ENCODE data around the gene C14orf39. TPM values are rescaled to one million over a fixed set of nuclear protein-coding genes. Genes with fewer than 3 reads are reported as not detected.

The C14orf39 gene
- total and polyA plus RNA-seq, 2 of the 8 experiments (the other 6 are each of a cell fraction or from before 2014, with no cell fraction given), result 0.18 to 1.2 TPM

- peaks cover 10 to 11% of the 10 kb centered on the region in 2 experiments for H3K9me3 ChIP-seq (ENCODE audit: insufficient read depth in 2 of 2, low read depth in 1 of 2, low read length in 1 of 2)
- TF ChIP-seq TAF7 (optimal IDR thresholded peaks at IDR 0.05; ENCODE audit: borderline replicate concordance, low read depth, low read length) (no peak), CHD1 (IDR thresholded peaks at IDR 0.05; ENCODE audit: low read depth, low read length) (no peak), EZH2 (IDR thresholded peaks at IDR 0.05; ENCODE audit: low read depth, low read length, severe bottlenecking) (no peak), RXRA (IDR thresholded peaks at IDR 0.05; ENCODE audit: insufficient read depth, low read depth, low read length) (no peak), CEBPB (IDR thresholded peaks at IDR 0.05; ENCODE audit: low read depth, low read length) (no peak)
- no peaks in the 10 kb centered on the region for H3K27me3 ChIP-seq (replicated peaks in 1 of 4; ENCODE audit: control insufficient read depth in 3 of 4, extremely low read depth in 1 of 4, insufficient read depth in 3 of 4, low read length in 3 of 4)
- H3K18ac ChIP-seq (ENCODE audit: extremely low read depth, low read length), result no peak overlapping the region
- H4K5ac ChIP-seq (ENCODE audit: insufficient read length, low read depth, low read length), result no peak overlapping the region
- no peak overlapping the region for H3K4me3 ChIP-seq (ENCODE audit: extremely low read depth in 1 of 4, insufficient read depth in 2 of 4, low read depth in 3 of 4, low read length in 4 of 4)
- H4K20me1 ChIP-seq (replicated peaks in 1 of 2; ENCODE audit: control insufficient read depth in 1 of 2, insufficient read depth in 2 of 2, low read length in 2 of 2), result no peaks in the 10 kb centered on the region
- H3K79me2 ChIP-seq (ENCODE audit: control insufficient read depth in 1 of 2, insufficient read depth in 2 of 2, low read length in 2 of 2), result no peaks in the 10 kb centered on the region
- H3K23me2 ChIP-seq (ENCODE audit: low read depth, low read length), result no peaks in the 10 kb centered on the region
- no peak for FAIRE-seq
- H3K56ac ChIP-seq (replicated peaks; ENCODE audit: insufficient read length, low read depth, low read length), result no peak overlapping the region
- no peak for DNase-seq (ENCODE audit: low read depth in 1 of 2, low spot score in 2 of 2)
- ChIA-PET POLR2A (ENCODE audit: partially characterized antibody) (no interaction called here), CTCF (ENCODE audit: partially characterized antibody) (interaction anchor here (0.6 kb wide), 1 partner anchor 1194 kb away, joined by 3 read pairs; no protein-coding TSS in a partner anchor)
- WGBS, 2 experiments (ENCODE audit: extremely low coverage in 1 of 2, insufficient coverage in 1 of 2, insufficient read length in 1 of 2, insufficient replicate concordance in 2 of 2, low coverage in 1 of 2, low lambda C conversion rate in 2 of 2, missing lambda C conversion rate in 1 of 2), result 89% methylated on average over 2 of the region's 2 CpGs; no CpG with 5 or more reads in 1 of the 2 experiments
- H3K36me3 ChIP-seq (ENCODE audit: control insufficient read depth in 2 of 4, insufficient read depth in 4 of 4, low read length in 3 of 4), result no peaks in the 10 kb centered on the region
- no peak overlapping the region for H3K23ac ChIP-seq (ENCODE audit: insufficient read length)
- H2BK20ac ChIP-seq (ENCODE audit: low read length), result no peak overlapping the region
- no peak overlapping the region for H4K91ac ChIP-seq (replicated peaks; ENCODE audit: insufficient read length, low read length)
- H2BK5ac ChIP-seq (ENCODE audit: low read depth, low read length), result no peak overlapping the region
- H3K4me2 ChIP-seq (ENCODE audit: insufficient read depth in 1 of 2, low read depth in 2 of 2, low read length in 2 of 2), result no peak overlapping the region
- H3K4me1 ChIP-seq (replicated peaks in 1 of 4; ENCODE audit: control insufficient read depth in 3 of 4, insufficient read depth in 4 of 4, low read length in 3 of 4), result no peaks in the 10 kb centered on the region
- no peak overlapping the region for H2BK15ac ChIP-seq (ENCODE audit: low read length)
- H2BK12ac ChIP-seq (ENCODE audit: low read depth, low read length), result no peak overlapping the region
- no peaks in the 10 kb centered on the region for H3K79me1 ChIP-seq (ENCODE audit: low read depth, low read length)
- H2AK5ac ChIP-seq (ENCODE audit: low read depth, low read length), result no peak overlapping the region
- no peak overlapping the region for H3K27ac ChIP-seq (ENCODE audit: low read depth, low read length)
- no peak overlapping the region for H3K4ac ChIP-seq (replicated peaks; ENCODE audit: insufficient read length, low read depth, low read length)
- H3K9ac ChIP-seq (replicated peaks in 1 of 4; ENCODE audit: extremely low read depth in 1 of 4, low read depth in 3 of 4, low read length in 3 of 4), result no peak overlapping the region
- no peak overlapping the region for H3K14ac ChIP-seq (ENCODE audit: insufficient read length)
- no peak overlapping the region for H2BK120ac ChIP-seq (replicated peaks; ENCODE audit: low read depth, low read length)
- H2AFZ ChIP-seq (ENCODE audit: low read length), result no peak overlapping the region
- no peak overlapping the region for H4K8ac ChIP-seq (ENCODE audit: extremely low read depth, insufficient read depth, low read length)
These were observed 55.6 kb downstream of the C14orf39 start for GRCh38 chr14:60430276-60430675.

All from H1 (cell line).